ENCODE measurements around the gene CCNJL.
"Not testable (repeated sequence)": the region's sequence is repeated elsewhere in the genome, so short reads cannot be mapped to it uniquely, and the experiment has no call there.

CCNJL gene

DNA sequence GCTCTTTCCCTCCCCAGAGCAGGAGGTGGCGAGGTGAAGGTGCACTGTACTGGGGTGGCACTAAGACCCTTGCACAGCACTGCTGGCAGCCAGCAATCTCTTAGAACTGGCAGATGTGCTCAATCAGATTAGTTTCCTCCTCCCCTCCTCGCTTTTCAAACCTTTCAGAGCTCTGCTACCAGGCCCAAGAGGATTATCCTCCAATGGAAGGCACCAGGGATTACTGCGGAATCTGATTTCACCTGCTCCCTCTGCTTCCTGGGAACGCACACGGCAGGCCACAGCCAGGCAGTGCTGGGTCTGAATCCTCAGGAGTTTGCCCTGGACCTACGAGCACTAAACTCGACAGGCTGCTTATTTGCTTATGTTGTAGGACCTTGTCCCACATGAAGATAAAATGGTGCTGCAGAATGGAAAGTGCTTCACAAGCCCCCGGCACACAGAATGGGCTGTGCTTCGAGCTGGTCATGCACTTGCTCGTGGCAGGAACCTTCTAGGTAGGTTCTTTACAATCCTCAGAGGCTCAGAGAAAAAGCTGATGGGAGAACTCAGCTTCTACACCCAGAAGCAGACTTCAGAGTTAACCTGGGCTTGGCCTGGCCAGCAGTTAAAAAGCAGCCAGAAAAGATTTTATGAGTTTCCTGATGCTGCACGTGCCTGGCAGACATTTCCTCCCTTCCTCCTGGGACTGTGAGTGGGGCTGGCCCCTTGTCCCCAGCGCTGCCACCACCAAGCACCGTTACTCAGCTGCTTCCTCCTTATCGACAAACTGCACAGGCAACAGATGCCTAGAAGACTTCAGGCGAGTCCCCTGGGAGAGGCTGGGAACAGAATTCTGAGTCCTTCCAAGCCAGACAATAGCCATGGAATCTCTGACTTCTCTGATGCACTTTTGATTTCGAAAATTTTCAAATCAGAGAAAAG is 50.0 kb downstream of the CCNJL start:
- DNase-seq (ENCODE audit: low read depth in 2 of 2), result no peak

DNA sequence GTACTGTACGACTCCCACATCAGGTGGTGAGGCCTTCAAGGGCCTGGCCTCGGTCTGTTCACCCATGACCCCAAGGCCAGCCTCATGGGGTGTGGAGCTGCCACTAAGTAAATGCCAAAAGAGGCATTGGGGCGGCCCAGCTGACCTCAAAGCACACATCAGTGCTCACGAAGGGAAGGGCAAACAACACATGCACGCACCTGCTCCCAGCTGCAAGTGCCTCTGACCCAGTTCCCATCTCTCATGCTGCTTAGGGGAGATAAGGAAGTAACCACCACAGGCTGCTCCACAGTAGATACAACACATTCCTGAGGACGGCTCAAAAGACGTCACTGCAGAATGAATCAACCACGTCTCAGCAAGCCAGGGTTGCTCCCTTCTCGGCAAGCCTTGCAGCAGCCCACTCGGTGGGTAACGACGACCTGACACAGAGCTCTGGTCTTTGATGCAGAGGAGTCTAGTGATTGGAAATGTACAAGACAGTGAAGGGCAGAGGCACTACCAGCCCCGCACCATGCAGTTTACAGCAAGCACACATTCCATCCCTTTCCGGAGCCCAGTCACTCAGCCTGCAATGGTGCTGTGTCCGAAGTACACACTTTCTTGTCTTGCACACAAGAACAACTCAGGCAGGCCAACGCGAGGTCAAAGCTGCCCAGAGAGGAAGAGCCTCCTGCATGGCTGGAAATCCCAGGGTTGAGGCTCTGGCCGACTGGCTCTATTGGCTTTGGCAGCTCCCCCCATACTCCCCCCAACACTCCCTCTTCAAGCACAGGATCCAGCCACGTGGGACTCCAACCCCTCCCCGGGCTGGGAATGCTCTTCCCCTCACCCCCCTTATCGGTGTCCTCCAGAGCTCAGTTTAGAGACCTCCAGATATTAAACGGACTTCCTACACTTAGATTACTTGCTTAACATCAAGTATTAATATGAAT is 51.2 kb downstream of the CCNJL start:
- DNase-seq (ENCODE audit: low read depth in 2 of 2), result no peak

DNA sequence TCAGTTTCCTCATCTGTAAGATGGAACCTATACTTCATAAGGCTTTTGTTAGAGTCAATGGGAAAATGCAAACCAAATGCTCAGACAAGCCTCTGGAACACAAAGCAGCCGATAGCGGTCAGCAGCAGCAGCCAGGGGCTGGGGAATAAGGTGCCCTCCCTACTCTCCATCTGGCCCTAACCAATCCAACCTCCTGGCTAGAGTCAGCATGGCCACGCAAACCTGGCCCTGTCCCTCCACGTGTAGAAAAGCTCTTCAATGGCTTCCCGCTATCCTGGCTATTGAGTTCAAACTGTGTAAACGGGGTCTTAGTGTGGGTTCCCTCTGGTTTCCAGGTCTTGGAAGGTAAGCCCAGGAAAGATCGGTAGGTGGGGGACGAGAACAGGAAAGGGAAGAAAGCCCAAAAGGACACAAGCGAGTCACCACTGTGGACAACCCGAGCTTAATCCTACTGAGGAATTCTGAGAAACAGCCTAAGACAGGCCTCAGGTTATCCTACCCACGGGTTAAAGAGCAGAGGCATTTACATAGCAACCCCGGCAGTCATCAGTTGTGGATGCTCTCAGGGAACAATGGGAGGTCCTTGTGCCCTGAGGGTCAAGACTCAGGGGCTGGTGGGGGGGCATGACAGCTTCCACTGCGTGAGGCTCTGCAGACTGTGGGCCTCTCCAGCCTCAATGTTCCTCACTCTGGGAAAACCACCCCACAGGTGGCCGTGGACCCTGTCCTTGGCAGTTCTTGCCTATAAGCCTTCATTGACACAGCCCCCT is 52.2 kb downstream of the CCNJL start:
- DNase-seq (ENCODE audit: low read depth in 2 of 2), result no peak

DNA sequence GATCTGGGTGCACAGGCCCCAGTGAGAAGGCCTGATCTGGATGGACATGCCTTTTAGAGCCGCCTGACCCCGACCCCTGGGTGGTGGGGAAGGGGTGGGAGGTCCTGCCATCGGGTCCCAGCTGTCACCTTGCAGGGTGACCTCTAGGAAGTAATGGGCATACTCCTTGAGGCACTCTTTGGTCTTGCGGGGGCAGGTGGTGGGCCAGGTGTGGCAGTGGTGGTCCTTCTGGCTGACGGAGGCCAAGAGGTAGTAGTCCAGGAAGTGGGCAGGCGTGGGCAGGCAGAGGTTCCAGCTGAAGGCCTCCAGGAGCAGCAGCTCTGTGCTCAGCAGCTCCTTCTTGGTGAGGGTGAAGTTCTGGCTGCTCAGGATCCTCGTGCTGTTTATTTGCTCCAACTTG is 53.0 kb downstream of the CCNJL start:
- no peak for DNase-seq (ENCODE audit: low read depth in 2 of 2)

DNA sequence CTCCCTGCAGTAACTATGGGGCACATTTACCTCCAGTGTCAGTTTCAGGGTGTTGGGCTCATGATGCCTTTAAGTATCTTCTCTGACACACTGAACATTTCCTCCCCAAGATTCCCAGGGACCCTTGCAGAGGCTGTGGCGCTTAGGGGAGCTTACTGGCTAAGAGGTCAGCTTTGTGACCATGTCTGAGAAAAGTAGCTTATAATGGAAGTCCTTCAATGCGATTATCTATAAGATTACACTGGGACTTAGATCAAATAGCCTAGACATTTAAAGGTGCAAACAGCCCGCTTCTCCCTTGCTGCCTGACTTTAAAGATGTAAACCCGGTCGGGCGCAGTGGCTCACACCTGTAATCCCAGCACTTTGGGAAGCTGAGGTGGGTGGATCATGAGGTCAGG is 57.7 kb downstream of the CCNJL start:
- no peak for DNase-seq (ENCODE audit: low read depth in 2 of 2)

DNA sequence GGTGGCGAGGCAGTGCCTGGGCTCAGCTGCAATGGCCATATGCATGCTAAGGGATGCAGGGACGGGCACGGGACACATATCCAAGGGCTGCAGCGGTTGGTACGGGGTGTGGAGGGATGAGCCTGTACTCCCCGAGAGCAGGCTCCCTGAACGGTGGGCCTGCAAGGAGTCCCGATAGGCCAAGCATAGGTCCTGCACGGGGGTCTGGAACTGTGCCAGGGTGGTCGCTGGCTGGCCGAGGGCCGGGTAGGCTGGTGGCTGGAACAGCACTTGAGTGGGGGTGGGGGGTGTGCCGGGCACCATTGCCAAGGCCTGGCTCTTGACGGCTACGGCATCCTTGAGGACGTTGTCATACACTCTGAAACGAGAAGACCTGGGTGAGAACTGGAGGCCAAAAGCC is 58.9 kb downstream of the CCNJL start:
- DNase-seq (ENCODE audit: low read depth in 2 of 2), result no peak

GRCh38 chr5:160252916-160253315 is 59.4 kb downstream of the CCNJL start:
- DNase-seq (ENCODE audit: low read depth in 2 of 2), result no peak

GRCh38 chr5:160251406-160252155 is 60.8 kb downstream of the CCNJL start:
- no peak for DNase-seq (ENCODE audit: low read depth in 2 of 2)

GRCh38 chr5:160250826-160251225 is 61.5 kb downstream of the CCNJL start:
- no peak for DNase-seq (ENCODE audit: low read depth in 2 of 2)

GRCh38 chr5:160250226-160250625 is 62.1 kb downstream of the CCNJL start:
- DNase-seq (ENCODE audit: low read depth in 2 of 2), result no peak

- DNase-seq (ENCODE audit: low read depth in 2 of 2), result not testable (repeated sequence)
These were observed 62.8 kb downstream of the CCNJL start for GRCh38 chr5:160249570-160249969.

GRCh38 chr5:160245506-160246086 is 66.8 kb downstream of the CCNJL start:
- no peak for DNase-seq (ENCODE audit: low read depth in 2 of 2)

DNA sequence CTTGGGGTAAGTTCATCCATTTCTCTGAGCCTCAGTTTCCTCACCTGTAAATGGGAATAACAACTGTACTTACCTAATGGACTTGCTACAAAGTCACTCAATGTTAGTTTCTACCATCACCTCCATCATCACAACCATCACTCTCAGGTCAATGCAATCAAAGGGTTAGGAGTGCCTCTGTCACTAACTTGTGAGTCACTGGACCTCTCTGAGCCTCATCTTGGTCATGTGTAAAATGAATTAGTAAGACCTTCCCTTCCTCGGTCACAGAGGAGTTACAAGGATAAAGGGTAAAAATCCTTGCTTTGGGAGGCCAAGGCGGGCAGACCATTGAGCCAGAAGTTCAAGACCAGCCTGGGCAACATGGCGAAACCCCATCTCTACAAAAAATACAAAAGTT is 70.2 kb downstream of the CCNJL start:
- no peak for DNase-seq (ENCODE audit: low read depth in 2 of 2)

- DNase-seq (ENCODE audit: low read depth in 2 of 2), result no peak
These were observed 72.0 kb downstream of the CCNJL start for GRCh38 chr5:160240350-160240749.

DNA sequence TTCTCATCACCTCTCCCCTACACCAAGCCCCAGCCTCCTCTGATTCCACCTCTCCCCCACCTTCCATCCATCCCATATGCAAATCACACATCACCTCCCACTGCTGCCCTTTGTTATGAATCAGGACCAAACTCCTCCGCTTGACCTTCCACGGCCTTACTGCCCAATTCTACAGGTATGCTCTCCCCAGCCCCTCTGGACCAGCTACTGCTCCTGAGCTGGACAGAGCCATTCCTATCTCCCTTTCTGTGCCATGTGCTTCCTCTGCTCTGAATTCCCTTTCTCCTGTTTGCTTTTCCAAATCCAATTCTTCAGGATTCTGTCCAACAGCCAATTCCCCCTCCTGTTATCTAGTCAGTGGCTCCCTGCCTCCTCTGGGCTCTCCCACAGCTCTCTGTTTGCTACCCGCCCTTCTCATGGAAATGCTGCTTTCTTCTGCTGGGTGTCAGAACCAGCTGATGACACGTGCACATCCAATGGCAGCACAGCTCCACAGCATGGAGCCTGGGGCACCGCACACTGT is 74.7 kb downstream of the CCNJL start:
- no peak for DNase-seq (ENCODE audit: low read depth in 2 of 2)

GRCh38 chr5:160235731-160236130 is 76.6 kb downstream of the CCNJL start:
- no peak for DNase-seq (ENCODE audit: low read depth in 2 of 2)

DNA sequence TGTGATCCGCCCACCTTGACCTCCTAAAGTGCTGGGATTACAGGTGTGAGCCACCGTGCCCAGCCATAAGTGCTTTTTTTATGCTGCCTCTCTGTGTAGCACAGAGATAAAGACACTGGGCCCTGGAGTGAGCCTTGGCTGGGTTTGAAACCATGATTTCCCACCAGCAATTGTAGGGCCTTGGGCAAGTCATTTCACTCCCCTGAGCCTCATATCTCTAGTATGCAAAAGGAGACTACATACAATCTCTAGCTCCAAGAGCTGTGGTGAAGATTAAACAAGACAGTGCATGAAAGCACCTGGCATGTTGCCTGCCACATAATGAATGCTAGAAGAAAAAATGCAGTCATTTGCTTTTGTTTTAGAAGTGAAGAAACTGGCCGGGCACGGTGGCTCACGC is 79.1 kb downstream of the CCNJL start:
- DNase-seq (ENCODE audit: low read depth in 2 of 2), result no peak

DNA sequence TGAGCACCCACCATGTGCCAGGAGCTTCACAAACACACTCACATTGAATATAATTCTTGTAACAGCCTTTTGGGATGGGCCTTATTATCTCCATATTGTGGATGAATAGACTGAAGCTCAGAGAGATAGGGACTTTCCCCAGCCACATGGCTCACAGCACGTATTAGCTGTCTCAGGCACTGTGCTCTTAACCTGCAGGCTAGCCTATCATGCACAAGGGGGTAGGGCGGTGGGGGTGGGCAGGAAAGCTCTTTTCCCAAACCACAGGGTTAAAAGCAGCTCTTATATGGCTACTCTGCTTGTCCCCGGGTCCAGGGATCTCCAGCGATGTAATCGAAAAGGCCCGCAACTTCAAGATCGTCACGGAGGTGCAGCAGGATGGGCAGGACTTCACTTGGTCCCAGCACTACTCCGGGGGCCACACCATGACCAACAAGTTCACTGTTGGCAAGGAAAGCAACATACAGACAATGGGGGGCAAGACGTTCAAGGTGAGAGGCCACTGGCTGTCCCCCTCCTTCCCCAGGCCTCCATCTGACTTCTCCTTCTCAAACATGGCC is 80.5 kb downstream of the CCNJL start:
- DNase-seq (ENCODE audit: low read depth in 2 of 2), result no peak

GRCh38 chr5:160230686-160231527 is 81.5 kb downstream of the CCNJL start:
- peak in 1 of 2 donors; percentile 2 for DNase-seq (ENCODE audit: low read depth in 2 of 2)
